Heart left ventricle (tissue), 13 donors: ENCODE data around the gene CCDC196.

Experiments used
- POLR2A ChIP-seq, 2 donors: fragments of 450-650 bp; IDR thresholded peaks; one replicate each; pipeline ENCODE4 v1.6.1; 2017; ENCODE audit warnings: antibody characterized with exemption in 2 of 2, mild to moderate bottlenecking in 2 of 2, moderate library complexity in 2 of 2
- TF ChIP-seq, protein P1 (sequence below), 12 donors: fragments of 200-600 bp; sonication (generic) in 4 of 12; IDR thresholded peaks; one replicate each; pipeline versions ENCODE4 v1.5.0 to v1.8.0; 2018 to 2022; ENCODE audit warnings: antibody characterized with exemption in 12 of 12, mild to moderate bottlenecking in 5 of 12
- donor health status: ischemic (EF 13 %, LVEDD 7.1; RV severe dilation, severe dysfunction).
- donor health status: DM: no; HTN: yes; CAD: no.
- donor health status: DM: no; HTN: no; CAD: no.
- donor health status: ischemic (EF 25% LVEDD 6.9; RV normal size, moderate dysfunction).
- donor health status: ischemic (EF 25% LVEDD 5.7; RV mildly dilated, moderate dysfunction).
- donor health status: ischemic (EF 35%, LVEDD 5.7; RV mildly dilated, moderate dysfunction).
- donor health status: nonischemic (EF 11% LVEDD 7.7; RV severe dilation, severe dysfunction).
- donor health status: DM: yes; HTN: yes; CAD: no.
- donor health status: PGD.
- donor health status: ischemic (EF 29% LVEDD 5.4; RV normal size, mild dysfunction).
- donor health status: nonischemic (EF 23%, LVEDD 6.1; RV moderate dilation, normal function).

DNA sequence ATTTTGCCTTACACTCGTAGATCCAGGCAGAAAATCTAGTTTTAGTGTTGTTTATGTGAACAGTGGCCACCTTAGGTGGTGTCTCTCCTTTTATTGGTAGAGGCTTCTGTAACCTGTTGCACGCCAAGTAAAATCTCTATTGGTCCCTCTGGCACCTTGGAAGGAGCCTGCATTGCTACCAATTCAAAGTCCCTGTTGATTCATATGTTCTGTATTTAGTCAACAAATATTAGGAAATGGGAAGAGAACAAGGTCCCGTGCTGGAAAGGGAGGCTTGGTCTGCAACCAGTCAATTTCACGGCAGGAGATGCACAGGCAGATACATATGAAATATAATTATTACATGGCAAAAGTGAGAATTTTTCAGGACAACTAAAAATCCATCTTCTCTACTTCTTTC is 15.4 kb downstream of the CCDC196 start:
- TF ChIP-seq, protein P1, sequence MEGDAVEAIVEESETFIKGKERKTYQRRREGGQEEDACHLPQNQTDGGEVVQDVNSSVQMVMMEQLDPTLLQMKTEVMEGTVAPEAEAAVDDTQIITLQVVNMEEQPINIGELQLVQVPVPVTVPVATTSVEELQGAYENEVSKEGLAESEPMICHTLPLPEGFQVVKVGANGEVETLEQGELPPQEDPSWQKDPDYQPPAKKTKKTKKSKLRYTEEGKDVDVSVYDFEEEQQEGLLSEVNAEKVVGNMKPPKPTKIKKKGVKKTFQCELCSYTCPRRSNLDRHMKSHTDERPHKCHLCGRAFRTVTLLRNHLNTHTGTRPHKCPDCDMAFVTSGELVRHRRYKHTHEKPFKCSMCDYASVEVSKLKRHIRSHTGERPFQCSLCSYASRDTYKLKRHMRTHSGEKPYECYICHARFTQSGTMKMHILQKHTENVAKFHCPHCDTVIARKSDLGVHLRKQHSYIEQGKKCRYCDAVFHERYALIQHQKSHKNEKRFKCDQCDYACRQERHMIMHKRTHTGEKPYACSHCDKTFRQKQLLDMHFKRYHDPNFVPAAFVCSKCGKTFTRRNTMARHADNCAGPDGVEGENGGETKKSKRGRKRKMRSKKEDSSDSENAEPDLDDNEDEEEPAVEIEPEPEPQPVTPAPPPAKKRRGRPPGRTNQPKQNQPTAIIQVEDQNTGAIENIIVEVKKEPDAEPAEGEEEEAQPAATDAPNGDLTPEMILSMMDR (IDR thresholded peaks at IDR 0.05): no peak
- no peak for TF ChIP-seq POLR2A (IDR thresholded peaks at IDR 0.05)
